HG02610 (cell line): ENCODE results near the gene PTBP2.

Source experiments
- ATAC-seq: cut with Tn5 transposase; IDR thresholded peaks from one replicate; pipeline ENCODE4 v1.9.1; 2021; ENCODE audit warnings: mild to moderate bottlenecking, moderate library complexity; ENCODE audit not compliant: unreplicated experiment

The PTBP2 gene

GRCh38 chr1:96721416-96722160 is at the start of gene PTBP2:
Gene PTBP2 (plus strand): TSS chr1:96721784. CDS start chr1:96721865, 81 bp downstream.
- peak; percentile 96 for ATAC-seq

GRCh38 chr1:96674915-96675314 is 46.7 kb upstream of the PTBP2 start:
- no peak for ATAC-seq

GRCh38 chr1:96682056-96682455 is 39.5 kb upstream of the PTBP2 start:
- no peak for ATAC-seq

- no peak for ATAC-seq
Measured at GRCh38 chr1:96683931-96684330, 37.7 kb upstream of the PTBP2 start.

- no peak for ATAC-seq
Measured at GRCh38 chr1:96684744-96685143, 36.8 kb upstream of the PTBP2 start.

GRCh38 chr1:96688767-96689166 is 32.8 kb upstream of the PTBP2 start:
- ATAC-seq, result no peak

GRCh38 chr1:96695954-96696353 is 25.6 kb upstream of the PTBP2 start:
- ATAC-seq, result no peak

GRCh38 chr1:96698342-96698983 is 23.1 kb upstream of the PTBP2 start:
- ATAC-seq, result no peak

- no peak for ATAC-seq
Measured at GRCh38 chr1:96703186-96703585, 18.4 kb upstream of the PTBP2 start.

- no peak for ATAC-seq
Measured at GRCh38 chr1:96707023-96707422, 14.6 kb upstream of the PTBP2 start.

GRCh38 chr1:96708482-96708881 is 13.1 kb upstream of the PTBP2 start:
- ATAC-seq, result no peak

- ATAC-seq, result no peak
Measured at GRCh38 chr1:96710708-96711477, 10.7 kb upstream of the PTBP2 start.

- no peak for ATAC-seq
Measured at GRCh38 chr1:96713649-96714048, 7.9 kb upstream of the PTBP2 start.

- ATAC-seq, result no peak
Measured at GRCh38 chr1:96714881-96715280, 6.7 kb upstream of the PTBP2 start.

GRCh38 chr1:96715482-96715881 is 6.1 kb upstream of the PTBP2 start:
- no peak for ATAC-seq

- no peak for ATAC-seq
Measured at GRCh38 chr1:96721053-96721415, 550 bp upstream of the PTBP2 start.

- ATAC-seq, result peak; percentile 56
Measured at GRCh38 chr1:96722161-96722922, 758 bp downstream of the PTBP2 start.

- no peak for ATAC-seq
Measured at GRCh38 chr1:96722958-96723357, 1.4 kb downstream of the PTBP2 start.

- no peak for ATAC-seq
Measured at GRCh38 chr1:96723377-96723776, 1.8 kb downstream of the PTBP2 start.

- ATAC-seq, result no peak
Measured at GRCh38 chr1:96723936-96724335, 2.4 kb downstream of the PTBP2 start.

- no peak for ATAC-seq
Measured at GRCh38 chr1:96727860-96728259, 6.3 kb downstream of the PTBP2 start.
